Measurements from ENCODE around the gene MIB1. TPM values are rescaled to one million over a fixed set of nuclear protein-coding genes. Genes with fewer than 3 reads are reported as not detected.

Gene MIB1
- total and polyA plus RNA-seq, 2 experiments from 2014 or later, result 10.8 to 56.7 TPM

GRCh38 chr18:21916594-21916993 is 176.0 kb downstream of the MIB1 start:
- Histone ChIP-seq H3K4me1 (ENCODE audit: insufficient read depth) (0 out of 2 replicates have a peak, but pooled peaks cover 5% of the 10 kb centered on the region), H3F3A (replicated peaks; ENCODE audit: low read depth) (no peaks in the 10 kb centered on the region), H2AFZ (no peak overlapping the region), H4K20me1 (replicated peaks; ENCODE audit: insufficient read depth) (no peaks in the 10 kb centered on the region; the same call in 1 of the 2 replicates), H3K9me2 (ENCODE audit: insufficient read depth) (no peaks in the 10 kb centered on the region), H3K4me2 (no peak overlapping the region), H3K79me2 (replicated peaks; ENCODE audit: insufficient read depth) (no peaks in the 10 kb centered on the region), H3K36me3 (ENCODE audit: insufficient read depth) (no peaks in the 10 kb centered on the region), H3K27ac (ENCODE audit: low read depth) (no peak overlapping the region), H3K4me3 (no peak overlapping the region), H3K27me3 (ENCODE audit: insufficient read depth) (peaks cover 6% of the 10 kb centered on the region)
- Mint-ChIP-seq H3K4me1 (peaks cover 7% of the 10 kb centered on the region), H3K36me3 (ENCODE audit: low read depth) (no peaks in the 10 kb centered on the region), H3K4me3 (no peak overlapping the region), H3K27ac (no peak overlapping the region), H3K9me3 (peaks cover 2% of the 10 kb centered on the region; the same call in 1 of the 3 replicates), H3K27me3 (ENCODE audit: insufficient read depth, low read depth, poor library complexity) (peaks cover 5% of the 10 kb centered on the region)
- ATAC-seq, result no peak
- TF ChIP-seq ZNF462 (CRISPR knock-in tag; IDR thresholded peaks at IDR 0.05) (no peak), EZH2 (IDR thresholded peaks at IDR 0.05; ENCODE audit: low read depth, unreplicated experiment) (no peak), CTCF (conservative IDR thresholded peaks at IDR 0.05; ENCODE audit: low read depth in 2 of 2) (no peak), ZNF114 (CRISPR knock-in tag; IDR thresholded peaks at IDR 0.05) (no peak), ETS1 (IDR thresholded peaks at IDR 0.05) (no peak), JUNB (IDR thresholded peaks at IDR 0.05; ENCODE audit: unreplicated experiment) (no peak), CREB1 (CRISPR knock-in tag; IDR thresholded peaks at IDR 0.05; ENCODE audit: low read depth) (no peak), REST (IDR thresholded peaks at IDR 0.05; ENCODE audit: unreplicated experiment) (no peak), NANOG (IDR thresholded peaks at IDR 0.05; ENCODE audit: borderline replicate concordance) (no peak), EZH2phosphoT487 (IDR thresholded peaks at IDR 0.05; ENCODE audit: unreplicated experiment) (no peak), STAT1 (IDR thresholded peaks at IDR 0.05; ENCODE audit: unreplicated experiment) (no peak), POLR2AphosphoS5 (IDR thresholded peaks at IDR 0.05; ENCODE audit: low read depth) (no peak), ZNF331 (CRISPR knock-in tag; IDR thresholded peaks at IDR 0.05; ENCODE audit: low read depth) (no peak)
- DNase-seq (ENCODE audit: low spot score), result no peak

Measured in GM23338 (cell line).